Effector memory CD4-positive, alpha-beta T cell (primary cell): ENCODE measurements around the gene TMEM185A.
"Not testable (repeated sequence)": the region's sequence is repeated elsewhere in the genome, so short reads cannot be mapped to it uniquely, and the experiment has no call there.

ENCODE experiments used
- DNase-seq, 3 donors: peaks; one replicate each; pipeline ENCODE4 v3.0.0-alpha.2; 2020
- H3K27ac ChIP-seq: 2 replicates; pipeline ENCODE4 v1.7.0; 2013; ENCODE audit warnings: mild to moderate bottlenecking, low read length, moderate library complexity; ENCODE audit not compliant: insufficient read depth, poor library complexity, severe bottlenecking
- H3K27me3 ChIP-seq: replicated peaks from 2 replicates; pipeline ENCODE4 v1.7.0; 2013; ENCODE audit warnings: mild to moderate bottlenecking, low read length; ENCODE audit not compliant: insufficient read depth, control insufficient read depth, poor library complexity, severe bottlenecking
- H3K36me3 ChIP-seq: 2 replicates; pipeline ENCODE4 v1.7.0; 2013; ENCODE audit warnings: mild to moderate bottlenecking, low read length, moderate library complexity; ENCODE audit not compliant: control insufficient read depth, insufficient read depth
- H3K4me1 ChIP-seq: 2 replicates; pipeline ENCODE4 v1.7.0; 2013; ENCODE audit warnings: low read length, mild to moderate bottlenecking; ENCODE audit not compliant: control insufficient read depth, insufficient read depth, poor library complexity, severe bottlenecking
- H3K4me3 ChIP-seq: 2 replicates; pipeline ENCODE4 v1.7.0; 2013; ENCODE audit warnings: low read length, low read depth, mild to moderate bottlenecking; ENCODE audit not compliant: insufficient read depth, poor library complexity, severe bottlenecking
- H3K9me3 ChIP-seq: 2 replicates; pipeline ENCODE4 v1.7.0; 2013; ENCODE audit warnings: mild to moderate bottlenecking, low read length, moderate library complexity; ENCODE audit not compliant: control insufficient read depth

The TMEM185A gene

GRCh38 chrX:149568701-149569296 is 62.8 kb downstream of the TMEM185A start:
- no peak overlapping the region for H3K27ac ChIP-seq
- H3K4me3 ChIP-seq, result no peak overlapping the region
- H3K36me3 ChIP-seq, result no peaks in the 10 kb centered on the region
- H3K27me3 ChIP-seq, result no peaks in the 10 kb centered on the region
- no peaks in the 10 kb centered on the region for H3K9me3 ChIP-seq
- no peak for DNase-seq
- no peaks in the 10 kb centered on the region for H3K4me1 ChIP-seq

GRCh38 chrX:149567621-149568417 is 63.8 kb downstream of the TMEM185A start:
- no peaks in the 10 kb centered on the region for H3K9me3 ChIP-seq
- no peak overlapping the region for H3K27ac ChIP-seq
- H3K27me3 ChIP-seq, result no peaks in the 10 kb centered on the region
- no peaks in the 10 kb centered on the region for H3K36me3 ChIP-seq
- H3K4me3 ChIP-seq, result no peak overlapping the region
- no peak for DNase-seq
- no peaks in the 10 kb centered on the region for H3K4me1 ChIP-seq

GRCh38 chrX:149563359-149563758 is 68.2 kb downstream of the TMEM185A start:
- DNase-seq, result no peak
- Histone ChIP-seq H3K4me3 (no peak overlapping the region), H3K27ac (no peak overlapping the region), H3K4me1 (no peaks in the 10 kb centered on the region), H3K9me3 (no peaks in the 10 kb centered on the region), H3K36me3 (no peaks in the 10 kb centered on the region), H3K27me3 (no peaks in the 10 kb centered on the region)

- H3K27ac ChIP-seq, H3K4me1 ChIP-seq, DNase-seq, H3K27me3 ChIP-seq, H3K4me3 ChIP-seq, H3K36me3 ChIP-seq, H3K9me3 ChIP-seq: not testable (repeated sequence)
These were observed 76.3 kb downstream of the TMEM185A start for GRCh38 chrX:149555251-149555650.

GRCh38 chrX:149551939-149552248 is 79.7 kb downstream of the TMEM185A start:
- not testable (repeated sequence) for H3K4me3 ChIP-seq, H3K4me1 ChIP-seq, H3K27ac ChIP-seq, H3K36me3 ChIP-seq, H3K9me3 ChIP-seq, DNase-seq, H3K27me3 ChIP-seq

- H3K27ac ChIP-seq, result not testable (repeated sequence)
These were observed 80.2 kb downstream of the TMEM185A start for GRCh38 chrX:149551245-149551938.

GRCh38 chrX:149550454-149550853 is 81.1 kb downstream of the TMEM185A start:
- not testable (repeated sequence) for H3K27me3 ChIP-seq, H3K27ac ChIP-seq, H3K4me3 ChIP-seq, H3K36me3 ChIP-seq, H3K4me1 ChIP-seq, H3K9me3 ChIP-seq, DNase-seq

More at GRCh38 chrX:149551245-149551938, 80.2 kb downstream of the TMEM185A start:
- H3K4me3 ChIP-seq, H3K27me3 ChIP-seq, H3K4me1 ChIP-seq, DNase-seq, H3K36me3 ChIP-seq, H3K9me3 ChIP-seq: not testable (repeated sequence)

- H3K9me3 ChIP-seq, H3K27me3 ChIP-seq, DNase-seq: not testable (repeated sequence)
These were observed 81.9 kb downstream of the TMEM185A start, which contains the start of gene HSFX3 for GRCh38 chrX:149549701-149550100. HSFX3 (minus strand) TSS chrX:149549924; CDS start chrX:149549852, 72 bp downstream.

GRCh38 chrX:149547782-149548181 is 83.8 kb downstream of the TMEM185A start:
- H3K4me1 ChIP-seq, DNase-seq, H3K9me3 ChIP-seq, H3K27ac ChIP-seq, H3K36me3 ChIP-seq, H3K27me3 ChIP-seq, H3K4me3 ChIP-seq: not testable (repeated sequence)

More at GRCh38 chrX:149549701-149550100, 81.9 kb downstream of the TMEM185A start, which contains the start of gene HSFX3:
- H3K4me3 ChIP-seq, H3K36me3 ChIP-seq, H3K4me1 ChIP-seq, H3K27ac ChIP-seq: not testable (repeated sequence)

- H3K4me3 ChIP-seq, H3K9me3 ChIP-seq, H3K36me3 ChIP-seq, H3K27ac ChIP-seq, H3K4me1 ChIP-seq, H3K27me3 ChIP-seq, DNase-seq: not testable (repeated sequence)
These were observed 84.6 kb downstream of the TMEM185A start for GRCh38 chrX:149546962-149547361.
